Stimulated activated effector memory CD8-positive, alpha-beta T cell treated with anti-CD3 and anti-CD28 coated beads, Interleukin-12 subunit alpha, Interleukin-12 subunit beta, amount 100 ng/mL, for 72 hours (primary cell): Measurements from ENCODE around the gene FAM53A.

Experiments used
- ATAC-seq: fragments of 150-1000 bp; cut with Tn5 transposase; 2 replicates; pipeline ENCODE4 v1.10.0; 2021
- DNase-seq, 2 donors: peaks; one replicate each; pipeline ENCODE4 v3.0.0; 2021 to 2022; ENCODE audit warnings: low spot score in 2 of 2
- H3K27ac Mint-ChIP-seq: one replicate; pipeline ENCODE4 v1.8.0; 2022; ENCODE audit warnings: mild to moderate bottlenecking, mixed read lengths
- H3K36me3 Mint-ChIP-seq: one replicate; pipeline ENCODE4 v1.8.0; 2022; ENCODE audit warnings: mild to moderate bottlenecking, mixed read lengths
- H3K4me1 Mint-ChIP-seq: one replicate; pipeline ENCODE4 v1.8.0; 2022; ENCODE audit warnings: mixed read lengths
- H3K4me3 Mint-ChIP-seq: one replicate; pipeline ENCODE4 v1.8.0; 2022; ENCODE audit warnings: mild to moderate bottlenecking, mixed read lengths
- H3K9me3 Mint-ChIP-seq: one replicate; pipeline ENCODE4 v1.8.0; 2022; ENCODE audit warnings: mixed read lengths

Gene FAM53A

DNA sequence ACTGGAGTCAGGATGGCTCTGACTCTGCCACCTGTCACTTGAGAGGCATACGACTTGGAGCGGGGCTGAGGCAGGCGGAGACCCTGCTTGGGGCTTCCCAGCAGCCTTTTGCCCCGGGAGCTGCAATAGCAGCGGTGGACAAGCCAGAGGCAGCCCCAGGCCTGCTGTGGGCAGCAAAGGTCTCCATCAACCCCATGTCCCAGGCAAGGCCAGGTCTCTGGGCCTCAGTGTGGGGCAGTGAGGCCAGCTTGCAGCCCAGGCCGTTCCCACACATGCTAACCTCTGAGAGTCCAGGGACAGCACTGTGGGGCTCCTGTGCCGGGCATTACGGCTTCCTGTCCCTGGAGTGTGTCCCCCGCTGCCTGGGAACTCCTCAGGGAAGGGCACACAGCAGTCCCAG lies 53.0 kb downstream of the FAM53A start:
- no peak overlapping the region for H3K4me3 Mint-ChIP-seq
- H3K9me3 Mint-ChIP-seq, result no peaks in the 10 kb centered on the region
- H3K36me3 Mint-ChIP-seq, result no peaks in the 10 kb centered on the region
- no peak overlapping the region for H3K27ac Mint-ChIP-seq
- H3K4me1 Mint-ChIP-seq, result no peaks in the 10 kb centered on the region
- DNase-seq (no peak), ATAC-seq (no peak)

DNA sequence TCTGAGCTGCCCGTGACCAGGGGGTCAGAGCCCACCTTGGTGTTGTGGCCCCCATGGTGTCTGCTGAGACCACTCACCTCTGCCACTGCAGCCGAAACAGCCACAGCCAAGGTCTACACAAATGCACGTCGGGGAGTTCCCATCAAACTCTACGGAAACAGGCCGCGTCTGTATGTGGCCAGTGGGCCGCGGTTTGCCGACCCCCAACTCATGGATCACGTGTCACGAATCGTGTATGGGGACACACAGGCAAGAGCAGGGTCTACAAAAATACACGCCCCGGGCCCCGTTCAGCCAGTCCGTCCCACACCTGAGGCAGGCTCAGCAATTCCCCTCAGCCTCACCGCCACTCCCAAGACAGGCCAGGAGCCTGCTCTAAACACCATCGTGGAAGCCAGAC lies 53.8 kb downstream of the FAM53A start:
- H3K36me3 Mint-ChIP-seq, result no peaks in the 10 kb centered on the region

DNA sequence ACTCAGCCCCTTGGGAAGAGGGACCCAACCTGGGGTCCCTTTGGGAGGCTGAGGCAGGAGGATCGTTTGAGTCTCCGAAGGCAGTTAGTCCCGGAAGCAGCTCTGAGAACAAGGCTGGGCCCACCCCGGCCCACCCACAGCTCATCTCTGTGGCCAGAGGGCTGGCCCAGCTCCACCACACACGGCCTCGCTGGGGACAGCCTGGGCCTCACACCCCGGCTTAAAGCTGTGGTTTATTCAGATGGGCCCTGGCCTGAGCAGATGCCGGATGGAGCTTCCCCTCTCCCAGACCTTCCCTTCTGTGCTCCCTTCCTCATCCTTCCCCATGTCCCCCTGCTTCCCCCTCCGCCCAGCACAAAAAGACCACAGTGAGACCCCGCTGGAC lies 54.4 kb downstream of the FAM53A start:
- Mint-ChIP-seq H3K4me3 (no peak overlapping the region), H3K36me3 (no peaks in the 10 kb centered on the region), H3K4me1 (no peaks in the 10 kb centered on the region), H3K27ac (no peak overlapping the region), H3K9me3 (no peaks in the 10 kb centered on the region)
- no peak for ATAC-seq
- DNase-seq, result no peak

More for the DNA sequence above, 53.8 kb downstream of the FAM53A start:
- Mint-ChIP-seq H3K4me3 (no peak overlapping the region), H3K9me3 (no peaks in the 10 kb centered on the region), H3K27ac (no peak overlapping the region), H3K4me1 (no peaks in the 10 kb centered on the region)
- ATAC-seq (no peak), DNase-seq (no peak)

GRCh38 chr4:1628892-1629698 lies 55.0 kb downstream of the FAM53A start:
- Mint-ChIP-seq H3K9me3 (no peaks in the 10 kb centered on the region), H3K4me1 (no peaks in the 10 kb centered on the region), H3K4me3 (no peak overlapping the region), H3K36me3 (no peaks in the 10 kb centered on the region), H3K27ac (no peak overlapping the region)
- DNase-seq (peak; percentile 80 to 89), ATAC-seq (peak; percentile 81)

DNA sequence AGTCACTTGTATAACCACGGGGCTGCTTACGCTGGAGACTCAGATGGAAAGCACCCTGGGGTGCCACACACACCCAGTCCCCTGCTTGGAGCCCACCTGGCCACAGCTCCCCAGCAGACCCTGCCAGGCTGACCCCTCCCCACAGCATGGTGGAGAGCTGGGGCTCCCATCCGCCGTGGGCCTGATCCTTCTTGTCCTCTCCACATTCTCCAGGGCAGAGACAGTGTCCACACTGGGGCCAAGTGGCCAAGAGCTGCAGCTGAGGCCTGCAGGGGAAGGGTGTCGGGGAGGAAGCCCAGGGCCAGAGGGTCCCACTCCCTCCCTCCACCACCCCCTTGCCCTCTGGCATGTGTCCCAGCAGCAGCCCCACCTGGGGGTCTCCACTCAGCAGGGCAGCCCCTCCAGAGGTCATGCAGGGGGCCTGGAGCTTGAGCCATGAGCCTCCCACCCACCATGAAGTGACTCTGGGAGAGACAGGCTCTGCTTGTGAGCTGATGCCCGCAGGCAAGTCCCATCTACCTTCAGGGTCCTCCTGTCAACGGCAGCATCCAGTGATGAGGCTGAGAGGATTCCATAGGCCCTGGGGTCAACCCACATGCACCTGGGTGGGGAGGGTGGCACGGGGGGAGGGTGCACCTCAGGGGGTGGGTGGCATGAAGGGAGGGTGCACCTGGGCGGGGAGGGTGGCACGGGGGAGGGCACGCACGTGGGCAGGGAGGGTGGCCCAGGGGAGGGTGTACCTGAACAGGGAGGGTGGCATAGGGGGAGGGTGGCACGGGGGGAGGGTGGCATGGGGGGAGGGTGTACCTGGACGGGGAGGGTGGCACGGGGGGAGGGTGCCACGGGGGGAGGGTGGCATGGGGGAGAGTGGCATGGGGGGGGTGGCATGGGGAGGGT lies 56.4 kb downstream of the FAM53A start:
- no peaks in the 10 kb centered on the region for H3K4me1 Mint-ChIP-seq
- H3K9me3 Mint-ChIP-seq, result no peaks in the 10 kb centered on the region
- no peak for ATAC-seq
- DNase-seq, result no peak
- no peak overlapping the region for H3K4me3 Mint-ChIP-seq
- H3K36me3 Mint-ChIP-seq, result no peaks in the 10 kb centered on the region
- H3K27ac Mint-ChIP-seq, result no peak overlapping the region

GRCh38 chr4:1626941-1627340 lies 57.2 kb downstream of the FAM53A start:
- no peaks in the 10 kb centered on the region for H3K9me3 Mint-ChIP-seq
- DNase-seq (no peak), ATAC-seq (no peak)
- H3K36me3 Mint-ChIP-seq, result no peaks in the 10 kb centered on the region
- no peak overlapping the region for H3K4me3 Mint-ChIP-seq
- no peaks in the 10 kb centered on the region for H3K4me1 Mint-ChIP-seq
- H3K27ac Mint-ChIP-seq, result no peak overlapping the region

DNA sequence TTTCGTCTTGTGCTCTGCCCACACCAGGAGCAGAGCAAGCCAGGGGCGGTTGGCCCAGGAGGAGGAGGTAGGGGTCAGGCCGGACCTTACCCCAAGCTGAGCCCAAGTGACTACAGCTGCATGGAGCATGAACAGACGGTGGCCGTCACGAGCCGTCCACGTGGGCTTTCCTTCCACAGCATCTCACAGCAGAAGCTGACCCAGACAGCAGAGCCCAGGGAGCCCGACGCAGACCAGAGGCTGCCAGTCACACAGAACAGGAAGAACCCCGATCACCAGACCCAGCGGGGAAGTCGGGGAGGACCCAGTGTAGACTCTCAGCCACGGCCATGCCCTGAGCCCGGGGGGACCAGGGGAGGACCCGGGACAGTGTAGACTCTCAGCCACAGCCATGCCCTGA lies 58.0 kb downstream of the FAM53A start:
- ATAC-seq (no peak), DNase-seq (no peak)
- H3K4me1 Mint-ChIP-seq, result no peaks in the 10 kb centered on the region
- H3K9me3 Mint-ChIP-seq, result no peaks in the 10 kb centered on the region
- no peak overlapping the region for H3K4me3 Mint-ChIP-seq
- H3K36me3 Mint-ChIP-seq, result no peaks in the 10 kb centered on the region
- H3K27ac Mint-ChIP-seq, result no peak overlapping the region

DNA sequence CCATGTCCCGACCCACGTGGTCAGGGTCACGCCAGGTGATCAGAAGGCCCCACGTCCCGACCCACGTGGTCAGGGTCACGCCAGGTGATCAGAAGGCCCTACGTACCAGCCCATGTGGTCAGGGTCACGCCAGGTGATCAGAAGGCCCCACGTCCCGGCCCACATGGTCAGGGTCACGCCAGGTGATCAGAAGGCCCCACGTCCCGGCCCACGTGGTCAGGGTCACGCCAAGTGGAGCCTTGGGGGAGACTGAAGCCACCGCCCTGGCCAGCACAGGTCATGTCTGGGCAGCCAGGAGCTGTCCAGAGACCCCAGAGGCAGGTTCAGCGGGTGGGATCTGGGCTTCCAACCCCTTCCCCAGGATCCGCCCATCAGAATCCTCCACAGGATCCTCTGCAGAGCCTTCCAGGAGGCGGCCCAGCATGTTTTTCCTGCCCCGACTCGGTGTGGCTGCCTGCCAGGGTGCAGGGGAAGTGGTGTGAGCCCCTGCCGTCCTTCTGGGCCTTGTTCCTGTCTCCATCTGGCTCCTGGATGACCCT lies 58.4 kb downstream of the FAM53A start:
- Mint-ChIP-seq H3K9me3 (no peaks in the 10 kb centered on the region), H3K36me3 (no peaks in the 10 kb centered on the region), H3K27ac (no peak overlapping the region), H3K4me3 (no peak overlapping the region), H3K4me1 (no peaks in the 10 kb centered on the region)
- DNase-seq (no peak), ATAC-seq (no peak)

DNA sequence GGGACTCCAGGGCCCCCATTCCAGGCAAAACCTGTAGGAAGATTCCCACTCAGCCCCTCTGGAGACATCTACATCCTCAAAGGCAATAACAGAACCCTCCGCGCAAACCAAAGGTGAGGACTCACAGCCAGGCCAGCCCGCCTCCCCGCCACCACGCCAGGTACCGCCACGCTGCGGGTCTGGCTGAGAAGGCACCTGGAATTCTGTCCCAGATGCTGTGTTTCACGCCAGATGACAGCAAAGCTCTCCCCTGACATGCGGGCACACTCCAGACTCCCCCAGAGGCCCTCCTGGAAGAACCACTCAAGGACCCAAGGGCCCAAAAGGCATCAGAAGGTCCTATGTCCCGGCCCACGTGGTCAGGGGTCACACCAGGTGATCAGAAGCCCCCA lies 59.6 kb downstream of the FAM53A start:
- no peak overlapping the region for H3K27ac Mint-ChIP-seq
- DNase-seq (no peak), ATAC-seq (no peak)
- no peak overlapping the region for H3K4me3 Mint-ChIP-seq
- H3K36me3 Mint-ChIP-seq, result no peaks in the 10 kb centered on the region
- no peaks in the 10 kb centered on the region for H3K4me1 Mint-ChIP-seq
- no peaks in the 10 kb centered on the region for H3K9me3 Mint-ChIP-seq

GRCh38 chr4:1623821-1624518 lies 60.1 kb downstream of the FAM53A start:
- H3K27ac Mint-ChIP-seq, result no peak overlapping the region
- H3K4me1 Mint-ChIP-seq, result no peaks in the 10 kb centered on the region

GRCh38 chr4:1623400-1623799 lies 60.7 kb downstream of the FAM53A start:
- Mint-ChIP-seq H3K4me3 (no peak overlapping the region), H3K27ac (no peak overlapping the region), H3K4me1 (no peaks in the 10 kb centered on the region), H3K9me3 (no peaks in the 10 kb centered on the region), H3K36me3 (no peaks in the 10 kb centered on the region)
- ATAC-seq (no peak), DNase-seq (no peak)

More at GRCh38 chr4:1623821-1624518, 60.1 kb downstream of the FAM53A start:
- H3K9me3 Mint-ChIP-seq, result no peaks in the 10 kb centered on the region
- no peak for ATAC-seq
- no peak for DNase-seq
- H3K4me3 Mint-ChIP-seq, result no peak overlapping the region
- no peaks in the 10 kb centered on the region for H3K36me3 Mint-ChIP-seq

GRCh38 chr4:1622956-1623355 lies 61.2 kb downstream of the FAM53A start:
- no peak overlapping the region for H3K27ac Mint-ChIP-seq

GRCh38 chr4:1622238-1622637 lies 61.9 kb downstream of the FAM53A start:
- no peak overlapping the region for H3K27ac Mint-ChIP-seq
- no peak for DNase-seq
- no peak overlapping the region for H3K4me3 Mint-ChIP-seq
- no peak for ATAC-seq
- H3K4me1 Mint-ChIP-seq, result no peaks in the 10 kb centered on the region
- H3K9me3 Mint-ChIP-seq, result no peaks in the 10 kb centered on the region
- H3K36me3 Mint-ChIP-seq, result no peaks in the 10 kb centered on the region

More at GRCh38 chr4:1622956-1623355, 61.2 kb downstream of the FAM53A start:
- no peaks in the 10 kb centered on the region for H3K4me1 Mint-ChIP-seq
- DNase-seq (no peak), ATAC-seq (no peak)
- no peak overlapping the region for H3K4me3 Mint-ChIP-seq
- H3K36me3 Mint-ChIP-seq, result no peaks in the 10 kb centered on the region
- no peaks in the 10 kb centered on the region for H3K9me3 Mint-ChIP-seq

- no peak for DNase-seq
- Mint-ChIP-seq H3K9me3 (no peaks in the 10 kb centered on the region), H3K4me1 (no peaks in the 10 kb centered on the region), H3K4me3 (no peak overlapping the region), H3K36me3 (no peaks in the 10 kb centered on the region), H3K27ac (no peak overlapping the region)
- no peak for ATAC-seq
These were observed 62.6 kb downstream of the FAM53A start for GRCh38 chr4:1621526-1621925.

GRCh38 chr4:1619151-1619672 lies 64.9 kb downstream of the FAM53A start:
- H3K36me3 Mint-ChIP-seq, result no peaks in the 10 kb centered on the region
- ATAC-seq (no peak), DNase-seq (no peak)
- H3K4me3 Mint-ChIP-seq, result no peak overlapping the region
- peaks cover 2% of the 10 kb centered on the region for H3K9me3 Mint-ChIP-seq
- peaks cover 10% of the 10 kb centered on the region for H3K4me1 Mint-ChIP-seq
- no peak overlapping the region for H3K27ac Mint-ChIP-seq
